Trophoblast cell (in vitro differentiated cells and primary cell): ENCODE results near the gene GCH1.
"Not testable (repeated sequence)": the region's sequence is repeated elsewhere in the genome, so short reads cannot be mapped to it uniquely, and the experiment has no call there.

Experiments
- DNase-seq, 2 donors: peaks; one replicate each; pipeline ENCODE4 v3.0.0-alpha.2; 2016
- H2AFZ ChIP-seq: 2 replicates; pipeline ENCODE4 v1.6.1; 2013; ENCODE audit warnings: low read length, moderate library complexity, mild to moderate bottlenecking; ENCODE audit not compliant: insufficient read depth, poor library complexity
- H2AK5ac ChIP-seq: 2 replicates; pipeline ENCODE4 v1.6.1; 2013; ENCODE audit warnings: mild to moderate bottlenecking, low read length
- H2BK120ac ChIP-seq: 2 replicates; pipeline ENCODE4 v1.6.1; 2013; ENCODE audit warnings: low read length, mild to moderate bottlenecking, moderate library complexity; ENCODE audit not compliant: insufficient read depth, poor library complexity
- H2BK12ac ChIP-seq: 2 replicates; pipeline ENCODE4 v1.6.1; 2013; ENCODE audit warnings: mild to moderate bottlenecking, low read length, moderate library complexity
- H2BK5ac ChIP-seq: 2 replicates; pipeline ENCODE4 v1.6.1; 2013; ENCODE audit warnings: low read length, low read depth, moderate library complexity, mild to moderate bottlenecking; ENCODE audit not compliant: poor library complexity
- H3K14ac ChIP-seq: 2 replicates; pipeline ENCODE4 v1.6.1; 2013; ENCODE audit warnings: mild to moderate bottlenecking, low read length
- H3K18ac ChIP-seq: 2 replicates; pipeline ENCODE4 v1.6.1; 2013; ENCODE audit warnings: mild to moderate bottlenecking, low read length
- H3K23ac ChIP-seq: 2 replicates; pipeline ENCODE4 v1.6.1; 2013; ENCODE audit warnings: low read length
- H3K27ac ChIP-seq: 2 replicates; pipeline ENCODE4 v1.5.1; 2013; ENCODE audit warnings: low read depth, mild to moderate bottlenecking, inconsistent platforms, low read length, moderate library complexity
- H3K27me3 ChIP-seq: 2 replicates; pipeline ENCODE4 v1.6.1; 2013; ENCODE audit warnings: inconsistent platforms, mild to moderate bottlenecking, low read length, moderate library complexity; ENCODE audit not compliant: insufficient read depth
- H3K36me3 ChIP-seq, 2 experiments: 1 replicate in 1 of 2; 2 replicates in 1 of 2; pipeline ENCODE4 v1.6.1; 2013; ENCODE audit warnings: low read length in 2 of 2, mild to moderate bottlenecking in 2 of 2, moderate library complexity in 1 of 2; ENCODE audit not compliant: insufficient read depth in 2 of 2, control insufficient read depth in 1 of 2
- H3K4ac ChIP-seq: 2 replicates; pipeline ENCODE4 v1.6.1; 2013; ENCODE audit warnings: low read depth, mild to moderate bottlenecking, low read length, moderate library complexity
- H3K4me1 ChIP-seq, 2 experiments: 1 replicate in 1 of 2; 2 replicates in 1 of 2; pipeline ENCODE4 v1.6.1; 2013; ENCODE audit warnings: low read length in 2 of 2, mild to moderate bottlenecking in 2 of 2, moderate library complexity in 1 of 2; ENCODE audit not compliant: insufficient read depth in 2 of 2, control insufficient read depth in 1 of 2
- H3K4me2 ChIP-seq: 2 replicates; pipeline ENCODE4 v1.6.1; 2013; ENCODE audit warnings: inconsistent platforms, mild to moderate bottlenecking, low read length, moderate library complexity
- H3K4me3 ChIP-seq: 2 replicates; pipeline ENCODE4 v1.5.1; 2013; ENCODE audit warnings: mild to moderate bottlenecking, low read depth, low read length, inconsistent platforms
- H3K79me1 ChIP-seq: one replicate; pipeline ENCODE4 v1.6.1; 2013; ENCODE audit warnings: low read length
- H3K79me2 ChIP-seq: 2 replicates; pipeline ENCODE4 v1.6.1; 2013; ENCODE audit warnings: low read length, mild to moderate bottlenecking; ENCODE audit not compliant: control insufficient read depth, insufficient read depth, poor library complexity
- H3K9ac ChIP-seq: 2 replicates; pipeline ENCODE4 v1.6.1; 2013; ENCODE audit warnings: mild to moderate bottlenecking, low read length
- H3K9me3 ChIP-seq: 2 replicates; pipeline ENCODE4 v1.6.1; 2013; ENCODE audit warnings: low read depth, mild to moderate bottlenecking, control low read depth, inconsistent platforms, low read length; ENCODE audit not compliant: insufficient read depth
- H4K12ac ChIP-seq: 2 replicates; pipeline ENCODE4 v1.6.1; 2013; ENCODE audit warnings: low read depth, mild to moderate bottlenecking, low read length, moderate library complexity
- H4K8ac ChIP-seq: 2 replicates; pipeline ENCODE4 v1.6.1; 2013; ENCODE audit warnings: low read depth, mild to moderate bottlenecking, low read length, moderate library complexity
- H4K91ac ChIP-seq: one replicate; pipeline ENCODE4 v1.6.1; 2013; ENCODE audit warnings: low read depth, mild to moderate bottlenecking, low read length, moderate library complexity
- WGBS: extraction: QIAGEN DNeasy Blood & Tissue Kit; methylation state at CpG from one replicate; pipeline ENCODE4 v1.1.7; 2013; ENCODE audit warnings: missing lambda C conversion rate; ENCODE audit not compliant: insufficient read length, insufficient coverage; ENCODE audit errors: extremely low coverage; 5-methylcytosine and 5-hydroxymethylcytosine counted together

The GCH1 gene

GRCh38 chr14:54908973-54909372 is 6.3 kb upstream of the GCH1 start:
- H3K18ac ChIP-seq, H3K27ac ChIP-seq, H3K14ac ChIP-seq, H4K91ac ChIP-seq, H3K23ac ChIP-seq, H3K9me3 ChIP-seq, H2BK5ac ChIP-seq, H2BK12ac ChIP-seq, H2AFZ ChIP-seq, H3K9ac ChIP-seq, DNase-seq, H3K79me1 ChIP-seq, H3K4me3 ChIP-seq, H2AK5ac ChIP-seq, H3K27me3 ChIP-seq, H2BK120ac ChIP-seq, H3K79me2 ChIP-seq, H3K4me2 ChIP-seq, H3K4ac ChIP-seq, H3K36me3 ChIP-seq, H3K4me1 ChIP-seq, H4K8ac ChIP-seq, H4K12ac ChIP-seq: not testable (repeated sequence)
- no CpG with 5 or more reads among the region's 4 CpGs for WGBS

- Histone ChIP-seq H3K14ac (no peak overlapping the region), H3K18ac (no peak overlapping the region), H3K4me2 (no peak overlapping the region), H3K23ac (no peak overlapping the region), H3K27me3 (no peaks in the 10 kb centered on the region), H3K27ac (no peak overlapping the region), H3K79me2 (no peaks in the 10 kb centered on the region), H2BK12ac (no peak overlapping the region), H3K4ac (no peak overlapping the region), H3K9ac (no peak overlapping the region), H2BK5ac (no peak overlapping the region), H2BK120ac (no peak overlapping the region), H3K9me3 (no peaks in the 10 kb centered on the region), H2AK5ac (no peak overlapping the region), H2AFZ (no peak overlapping the region), H3K4me1 (no peaks in the 10 kb centered on the region), H4K8ac (no peak overlapping the region), H3K36me3 (no peaks in the 10 kb centered on the region), H3K79me1 (no peaks in the 10 kb centered on the region), H3K4me3 (no peak overlapping the region), H4K12ac (no peak overlapping the region), H4K91ac (no peak overlapping the region)
- WGBS, result no CpG with 5 or more reads among the region's 4 CpGs
- no peak for DNase-seq
Measured at GRCh38 chr14:54908190-54908589, 5.6 kb upstream of the GCH1 start.

- H3K79me1 ChIP-seq, result peaks cover 7% of the 10 kb centered on the region
- no peak for DNase-seq
- no peak overlapping the region for H2BK12ac ChIP-seq
Measured at GRCh38 chr14:54906075-54906474, 3.4 kb upstream of the GCH1 start.

GRCh38 chr14:54902143-54902520 is 494 bp downstream of the GCH1 start:
- peaks cover 4 to 5% of the 10 kb centered on the region in 2 experiments for H3K4me1 ChIP-seq
- peak overlapping the region; percentile 82 for H3K4me2 ChIP-seq
- H3K9me3 ChIP-seq, result no peaks in the 10 kb centered on the region
- peak overlapping the region; percentile 20 for H4K91ac ChIP-seq
- DNase-seq, result peak; percentile 97 to 98
- H3K79me2 ChIP-seq, result peaks cover 4% of the 10 kb centered on the region
- H3K36me3 ChIP-seq, result no peaks in the 10 kb centered on the region
- peak overlapping the region; percentile 79 for H4K8ac ChIP-seq
- no peak overlapping the region for H2BK5ac ChIP-seq
- peak overlapping the region; percentile 90 for H2AFZ ChIP-seq
- H3K4me3 ChIP-seq, result peak overlapping the region; percentile 79
- peaks cover 7% of the 10 kb centered on the region for H3K79me1 ChIP-seq
- H4K12ac ChIP-seq, result peak overlapping the region; percentile 40
- no peak overlapping the region for H2AK5ac ChIP-seq
- no peak overlapping the region for H2BK12ac ChIP-seq
- H3K27ac ChIP-seq, result no peak overlapping the region
- peaks cover 6% of the 10 kb centered on the region for H3K27me3 ChIP-seq
- no peak overlapping the region for H3K23ac ChIP-seq
- no peak overlapping the region for H3K4ac ChIP-seq
- H3K14ac ChIP-seq, result peak overlapping the region; percentile 38
- H3K18ac ChIP-seq, result peak overlapping the region; percentile 69
- peak overlapping the region; percentile 3 for H3K9ac ChIP-seq
- H2BK120ac ChIP-seq, result peak overlapping the region; percentile 41
- no CpG with 5 or more reads among the region's 37 CpGs for WGBS

More at GRCh38 chr14:54906075-54906474, 3.4 kb upstream of the GCH1 start:
- no peak overlapping the region for H4K8ac ChIP-seq
- H3K36me3 ChIP-seq, result no peaks in the 10 kb centered on the region
- H4K91ac ChIP-seq, result no peak overlapping the region
- H3K4me3 ChIP-seq, result no peak overlapping the region
- H3K27me3 ChIP-seq, result peaks cover 5% of the 10 kb centered on the region
- H3K4me1 ChIP-seq, result peaks cover 4 to 5% of the 10 kb centered on the region in 2 experiments
- no peak overlapping the region for H3K9ac ChIP-seq
- H3K18ac ChIP-seq, result no peak overlapping the region
- no peak overlapping the region for H3K4me2 ChIP-seq
- H3K27ac ChIP-seq, result no peak overlapping the region
- H3K14ac ChIP-seq, result no peak overlapping the region
- H3K9me3 ChIP-seq, result no peaks in the 10 kb centered on the region
- no peak overlapping the region for H3K4ac ChIP-seq
- no peak overlapping the region for H3K23ac ChIP-seq
- H3K79me2 ChIP-seq, result peaks cover 4% of the 10 kb centered on the region
- no peak overlapping the region for H2AK5ac ChIP-seq
- H4K12ac ChIP-seq, result no peak overlapping the region
- no peak overlapping the region for H2BK5ac ChIP-seq
- no peak overlapping the region for H2AFZ ChIP-seq
- no peak overlapping the region for H2BK120ac ChIP-seq
